HCT116 (cell line): ENCODE data around the gene XDH. TPM values are rescaled to one million over a fixed set of nuclear protein-coding genes. Genes with fewer than 3 reads are reported as not detected.

Experiments used
- ATAC-seq: fragments of 200-7000 bp; cut with Tn5 transposase; 2 replicates; pipeline ENCODE4 v1.9.1; 2020; ENCODE audit warnings: mild to moderate bottlenecking, moderate library complexity
- BruUV-seq: library from RNA; stranded (reverse); fragments of 400-500 nt; replicated peaks from 2 replicates; lab custom pipeline; 2021; lab: Mats Ljungman, UMichigan
- CTCF ChIA-PET: fragments of 300-600 bp; sonication (Branson Sonifier 250); formaldehyde crosslinking; loops from one replicate; lab custom pipeline; 2021; ENCODE audit warnings: antibody characterized with exemption; lab: Charles Lee
- POLR2A ChIA-PET: fragments of 300-600, 350-600 bp; sonication (Branson Sonifier 250); formaldehyde crosslinking; loops from one replicate; lab custom pipeline; 2021; ENCODE audit warnings: antibody characterized with exemption; lab: Charles Lee
- RAD21 ChIA-PET, 2 experiments: fragments of 300-600 bp; sonication (Branson Sonifier 250); formaldehyde crosslinking; loops; one replicate each; lab custom pipeline; 2023; ENCODE audit warnings: low total read pairs in 2 of 2; ENCODE audit not compliant: uncharacterized antibody in 2 of 2, unreplicated experiment in 2 of 2, low non-redundant PET in 1 of 2; lab: Charles Lee
- DNase-seq: peaks from one replicate; pipeline ENCODE4 v3.0.0-alpha.2; 2010; ENCODE audit warnings: low read depth, low spot score
- H2AFZ ChIP-seq: fragments of 200-600 bp; shearing (Covaris generic), sonication (generic); 2 replicates; pipeline ENCODE4 v1.6.1; 2017; ENCODE audit warnings: low read depth, mixed run types, mixed read lengths, antibody characterized with exemption, low read length; ENCODE audit not compliant: poor library complexity, severe bottlenecking
- H3K27ac ChIP-seq: 2 replicates; pipeline ENCODE4 v1.5.1; 2012; ENCODE audit warnings: low read depth, low read length
- H3K27me3 ChIP-seq: fragments of 200-600 bp; sonication (generic); 2 replicates; pipeline ENCODE4 v1.6.1; 2016; ENCODE audit warnings: mixed run types, low read length, mixed read lengths; ENCODE audit not compliant: insufficient read depth
- H3K36me3 ChIP-seq, 2 experiments: fragments of 200-500 bp in 1 of 2; fragments of 200-600 bp in 1 of 2; sonication (Bioruptor generic) in 1 of 2; sonication (generic) in 1 of 2; 2 replicates each; pipeline versions ENCODE4 v1.5.1 to v1.6.1; 2014 to 2016; ENCODE audit warnings: low read length in 2 of 2, inconsistent platforms in 1 of 2, mixed read lengths in 1 of 2, mixed run types in 1 of 2; ENCODE audit not compliant: insufficient read depth in 2 of 2, control insufficient read depth in 1 of 2
- H3K4me1 ChIP-seq, 2 experiments: fragments of 200-600 bp in 1 of 2; sonication (generic) in 1 of 2; 2 replicates each; pipeline versions ENCODE4 v1.5.1 to v1.6.1; 2012 to 2017; ENCODE audit warnings: low read length in 2 of 2, inconsistent platforms in 1 of 2, mild to moderate bottlenecking in 1 of 2, mixed read lengths in 1 of 2, mixed run types in 1 of 2, moderate library complexity in 1 of 2; ENCODE audit not compliant: insufficient read depth in 2 of 2, control insufficient read depth in 1 of 2
- H3K4me2 ChIP-seq: fragments of 200-600 bp; sonication (generic); 2 replicates; pipeline ENCODE4 v1.6.1; 2017; ENCODE audit warnings: mixed run types, low read length, mixed read lengths
- H3K4me3 ChIP-seq, 2 experiments: fragments of 200-600 bp in 1 of 2; sonication (generic) in 1 of 2; replicated peaks in 1 of 2; 2 replicates each; pipeline ENCODE4 v1.5.1; 2011 to 2016; ENCODE audit warnings: low read length in 2 of 2, control low read depth in 1 of 2, low read depth in 1 of 2, mild to moderate bottlenecking in 1 of 2, mixed read lengths in 1 of 2, mixed run types in 1 of 2
- H3K79me2 ChIP-seq: fragments of 200-600 bp; sonication (generic); 2 replicates; pipeline ENCODE4 v1.6.1; 2017; ENCODE audit warnings: mild to moderate bottlenecking, mixed run types, low read length, moderate library complexity, mixed read lengths; ENCODE audit not compliant: insufficient read depth
- H3K9ac ChIP-seq: fragments of 200-600 bp; sonication (generic); 2 replicates; pipeline ENCODE4 v1.6.1; 2016; ENCODE audit warnings: low read length, mixed read lengths
- H3K9me2 ChIP-seq: fragments of 200-600 bp; sonication (generic), shearing (Covaris generic); 2 replicates; pipeline ENCODE4 v1.6.1; 2017; ENCODE audit warnings: mixed run types, mild to moderate bottlenecking, moderate library complexity; ENCODE audit not compliant: insufficient read depth
- H3K9me3 ChIP-seq, 2 experiments: fragments of 200-500 bp in 1 of 2; fragments of 200-600 bp in 1 of 2; sonication (Bioruptor generic) in 1 of 2; sonication (generic) in 1 of 2; 2 replicates each; pipeline ENCODE4 v1.6.1; 2014 to 2017; ENCODE audit warnings: low read length in 2 of 2, mixed read lengths in 2 of 2, inconsistent platforms in 1 of 2, low read depth in 1 of 2, mild to moderate bottlenecking in 1 of 2, mixed run types in 1 of 2, moderate library complexity in 1 of 2; ENCODE audit not compliant: control insufficient read depth in 1 of 2, insufficient read depth in 1 of 2
- H4K20me1 ChIP-seq: fragments of 200-600 bp; sonication (generic), shearing (Covaris generic); 2 replicates; pipeline ENCODE4 v1.6.1; 2017; ENCODE audit warnings: mixed run types, mild to moderate bottlenecking, moderate library complexity; ENCODE audit not compliant: insufficient read depth
- ATF3 ChIP-seq: IDR thresholded peaks from 2 replicates; pipeline ENCODE4 v1.6.1; 2012
- CBX3 ChIP-seq: IDR thresholded peaks from 2 replicates; pipeline ENCODE4 v1.6.1; 2012; ENCODE audit warnings: low read depth
- CEBPB ChIP-seq: IDR thresholded peaks from 2 replicates; pipeline ENCODE4 v1.6.1; 2012; ENCODE audit warnings: low read depth
- EGR1 ChIP-seq: IDR thresholded peaks from 2 replicates; pipeline ENCODE4 v1.6.1; 2012; ENCODE audit warnings: low read depth
- EZH2phosphoT487 ChIP-seq: fragments of 200-600 bp; IDR thresholded peaks from 2 replicates; pipeline ENCODE4 v1.6.1; 2018; ENCODE audit warnings: antibody characterized with exemption, borderline replicate concordance
- FOSL1 ChIP-seq: IDR thresholded peaks from 2 replicates; pipeline ENCODE4 v1.6.1; 2012; ENCODE audit warnings: low read depth
- POLR2AphosphoS5 ChIP-seq: IDR thresholded peaks from 2 replicates; pipeline ENCODE4 v1.6.1; 2011; ENCODE audit warnings: mild to moderate bottlenecking, low read depth, low read length, moderate library complexity
- RAD21 ChIP-seq: IDR thresholded peaks from 2 replicates; pipeline ENCODE4 v1.6.1; 2012; ENCODE audit warnings: low read depth, mild to moderate bottlenecking
- SP1 ChIP-seq: IDR thresholded peaks from 2 replicates; pipeline ENCODE4 v1.6.1; 2012; ENCODE audit warnings: low read depth
- YY1 ChIP-seq: IDR thresholded peaks from 2 replicates; pipeline ENCODE4 v1.6.1; 2011; ENCODE audit warnings: low read length, low read depth, moderate library complexity, mild to moderate bottlenecking; ENCODE audit not compliant: insufficient replicate concordance; ENCODE audit errors: extremely low read depth
- ZFX ChIP-seq: fragments of 450-650 bp; IDR thresholded peaks from 2 replicates; pipeline ENCODE4 v1.6.1; 2017
- ZNF274 ChIP-seq: fragments of 200-500 bp; sonication (Bioruptor generic); IDR thresholded peaks from 2 replicates; pipeline ENCODE4 v1.6.1; 2014; ENCODE audit warnings: mild to moderate bottlenecking, low read depth, low read length, inconsistent platforms
- intact Hi-C: fragments of 100-400 bp; cut with micrococcal nuclease; formaldehyde crosslinking; loops from 2 replicates; pipeline ENCODE4 v1.10.0; 2022
- total RNA-seq: library from RNA; stranded (reverse); gene quantifications from one replicate; pipeline ENCODE4 v1.2.1, GENCODE V29; 2021; ENCODE audit not compliant: unreplicated experiment
- TF ChIP-seq, protein P1 (sequence below), 3 experiments: fragments of 200-600 bp in 1 of 3; sonication (generic) in 1 of 3; IDR thresholded peaks in 2 of 3; conservative IDR thresholded peaks in 1 of 3; 2 replicates each; pipeline ENCODE4 v1.5.1; 2012 to 2017; ENCODE audit warnings: low read depth in 2 of 3, low read length in 2 of 3, antibody characterized with exemption in 1 of 3, borderline replicate concordance in 1 of 3, control low read depth in 1 of 3, mild to moderate bottlenecking in 1 of 3, mixed read lengths in 1 of 3, mixed run types in 1 of 3, moderate library complexity in 1 of 3; ENCODE audit not compliant: insufficient read depth in 1 of 3

XDH gene
- total RNA-seq, 1 experiment from 2014 or later = 0.15 TPM

DNA sequence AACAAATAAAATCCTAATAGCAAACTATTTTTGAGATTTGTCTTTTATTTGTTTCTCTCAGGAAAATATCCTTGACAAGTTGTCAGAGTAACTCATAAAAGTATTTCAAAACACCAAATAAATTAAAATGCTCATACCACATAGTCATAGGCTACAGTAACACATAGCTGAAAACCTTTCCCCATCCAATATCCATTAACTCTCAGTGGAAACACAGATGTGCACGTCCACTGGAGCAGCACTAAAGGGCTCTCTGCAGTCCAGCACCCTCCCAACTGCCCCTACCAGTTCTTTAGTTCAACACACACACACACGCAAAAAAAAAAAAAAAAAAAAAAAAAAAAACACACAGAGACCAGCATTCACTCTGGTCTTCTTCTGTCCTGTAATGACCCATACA, 879 bp upstream of the XDH start:
- ChIA-PET CTCF (no interaction called here), POLR2A (no interaction called here), RAD21 (no interaction called here)
- Histone ChIP-seq H3K4me1 (no peaks in the 10 kb centered on the region), H3K4me2 (no peak overlapping the region), H3K9me3 (no peaks in the 10 kb centered on the region), H3K36me3 (no peaks in the 10 kb centered on the region), H3K79me2 (no peaks in the 10 kb centered on the region), H3K9me2 (no peaks in the 10 kb centered on the region), H3K4me3 (no peak overlapping the region), H2AFZ (no peak overlapping the region), H3K9ac (no peak overlapping the region), H3K27ac (no peak overlapping the region), H4K20me1 (no peaks in the 10 kb centered on the region), H3K27me3 (peaks cover 3% of the 10 kb centered on the region; the same call in 1 of the 2 replicates)
- TF ChIP-seq SP1 (no peak), EZH2phosphoT487 (no peak), FOSL1 (no peak), ZFX (no peak), RAD21 (no peak), YY1 (no peak), EGR1 (no peak), CEBPB (no peak), CBX3 (no peak), POLR2AphosphoS5 (no peak)
- intact Hi-C loops = loop anchor here (2.0 kb wide), 1 partner anchor 109 kb away; no protein-coding TSS in a partner anchor
- ATAC-seq (no peak), DNase-seq (no peak)
- BruUV-seq = no TSS peak

- Histone ChIP-seq H3K4me1 (no peaks in the 10 kb centered on the region), H4K20me1 (no peaks in the 10 kb centered on the region), H3K79me2 (no peaks in the 10 kb centered on the region), H3K36me3 (no peaks in the 10 kb centered on the region), H3K4me2 (no peak overlapping the region), H2AFZ (no peak overlapping the region), H3K9me3 (no peaks in the 10 kb centered on the region), H3K9ac (no peak overlapping the region), H3K9me2 (no peaks in the 10 kb centered on the region), H3K27me3 (peaks cover 3% of the 10 kb centered on the region; the same call in 1 of the 2 replicates), H3K4me3 (no peak overlapping the region), H3K27ac (no peak overlapping the region)
- DNase-seq (no peak), ATAC-seq (peak; percentile 79)
- CTCF ChIA-PET = interaction anchor here (1.0 kb wide), 1 partner anchor 17 kb away, joined by 4 read pairs; no protein-coding TSS in a partner anchor
- BruUV-seq = no TSS peak
- intact Hi-C loops = loop anchor here (2.0 kb wide), 1 partner anchor 111 kb away; no protein-coding TSS in a partner anchor
- RAD21 ChIA-PET = interaction anchor here in 1 of 2 experiments (1.0 kb wide), 1 partner anchor 109 kb away, joined by 3 read pairs; no protein-coding TSS in a partner anchor
- TF ChIP-seq CBX3 = no peak
- TF ChIP-seq ZNF274 = no peak
- no peak for TF ChIP-seq ATF3
- peak; percentile 60 for TF ChIP-seq RAD21
- TF ChIP-seq, protein P1, sequence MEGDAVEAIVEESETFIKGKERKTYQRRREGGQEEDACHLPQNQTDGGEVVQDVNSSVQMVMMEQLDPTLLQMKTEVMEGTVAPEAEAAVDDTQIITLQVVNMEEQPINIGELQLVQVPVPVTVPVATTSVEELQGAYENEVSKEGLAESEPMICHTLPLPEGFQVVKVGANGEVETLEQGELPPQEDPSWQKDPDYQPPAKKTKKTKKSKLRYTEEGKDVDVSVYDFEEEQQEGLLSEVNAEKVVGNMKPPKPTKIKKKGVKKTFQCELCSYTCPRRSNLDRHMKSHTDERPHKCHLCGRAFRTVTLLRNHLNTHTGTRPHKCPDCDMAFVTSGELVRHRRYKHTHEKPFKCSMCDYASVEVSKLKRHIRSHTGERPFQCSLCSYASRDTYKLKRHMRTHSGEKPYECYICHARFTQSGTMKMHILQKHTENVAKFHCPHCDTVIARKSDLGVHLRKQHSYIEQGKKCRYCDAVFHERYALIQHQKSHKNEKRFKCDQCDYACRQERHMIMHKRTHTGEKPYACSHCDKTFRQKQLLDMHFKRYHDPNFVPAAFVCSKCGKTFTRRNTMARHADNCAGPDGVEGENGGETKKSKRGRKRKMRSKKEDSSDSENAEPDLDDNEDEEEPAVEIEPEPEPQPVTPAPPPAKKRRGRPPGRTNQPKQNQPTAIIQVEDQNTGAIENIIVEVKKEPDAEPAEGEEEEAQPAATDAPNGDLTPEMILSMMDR (IDR thresholded peaks at IDR 0.05 in 2 of 3, conservative IDR thresholded peaks at IDR 0.05 in 1 of 3; ENCODE audit: borderline replicate concordance in 1 of 3, insufficient read depth in 1 of 3, low read depth in 2 of 3, low read length in 2 of 3) = peak; percentile 34 to 51 (median 38); a peak in 5 of 6 replicates
- 0 out of 2 replicates have a peak, but pooled peaks have one; percentile 38 for TF ChIP-seq EGR1
- TF ChIP-seq SP1 = no peak
- POLR2A ChIA-PET = no interaction called here
Observed at GRCh38 chr2:31413862-31414550, 536 bp downstream of the XDH start.
